Osteocyte (in vitro differentiated cells): Measurements from ENCODE around the gene SLC5A9. TPM values are rescaled to one million over a fixed set of nuclear protein-coding genes. Genes with fewer than 3 reads are reported as not detected.

Experiments used
- DNase-seq: peaks from one replicate; pipeline ENCODE4 v3.0.0; 2021; ENCODE audit warnings: mixed read lengths; ENCODE audit not compliant: unreplicated experiment; ENCODE audit errors: extremely low spot score
- H3K27ac Mint-ChIP-seq: one replicate; pipeline ENCODE4 v1.8.0; 2021; ENCODE audit warnings: mild to moderate bottlenecking, mixed read lengths; ENCODE audit not compliant: unreplicated experiment
- H3K27me3 Mint-ChIP-seq: one replicate; pipeline ENCODE4 v1.8.0; 2021; ENCODE audit warnings: mixed read lengths; ENCODE audit not compliant: unreplicated experiment
- H3K36me3 Mint-ChIP-seq: one replicate; pipeline ENCODE4 v1.8.0; 2021; ENCODE audit warnings: mixed read lengths; ENCODE audit not compliant: unreplicated experiment
- H3K4me1 Mint-ChIP-seq: one replicate; pipeline ENCODE4 v1.8.0; 2021; ENCODE audit warnings: mixed read lengths; ENCODE audit not compliant: unreplicated experiment
- H3K4me3 Mint-ChIP-seq: one replicate; pipeline ENCODE4 v1.8.0; 2021; ENCODE audit warnings: mild to moderate bottlenecking, moderate library complexity, mixed read lengths; ENCODE audit not compliant: unreplicated experiment
- H3K9me3 Mint-ChIP-seq: one replicate; pipeline ENCODE4 v1.8.0; 2021; ENCODE audit warnings: mixed read lengths; ENCODE audit not compliant: unreplicated experiment
- total RNA-seq: library from RNA; stranded (reverse); gene quantifications from 2 replicates; pipeline ENCODE4 v1.2.1, GENCODE V29; 2021
- TF ChIP-seq, protein P1 (sequence below): fragments of 200-600 bp; sonication (generic); IDR thresholded peaks from 2 replicates; pipeline ENCODE4 v1.5.0; 2021; ENCODE audit warnings: antibody characterized with exemption, mild to moderate bottlenecking, moderate library complexity

SLC5A9 gene
- total RNA-seq, 1 donor from 2014 or later = not detected

- no peak for DNase-seq
- Mint-ChIP-seq H3K4me1 (no peaks in the 10 kb centered on the region), H3K36me3 (no peaks in the 10 kb centered on the region), H3K27me3 (no peaks in the 10 kb centered on the region), H3K27ac (no peak overlapping the region), H3K4me3 (no peak overlapping the region), H3K9me3 (no peaks in the 10 kb centered on the region)
- TF ChIP-seq, protein P1, sequence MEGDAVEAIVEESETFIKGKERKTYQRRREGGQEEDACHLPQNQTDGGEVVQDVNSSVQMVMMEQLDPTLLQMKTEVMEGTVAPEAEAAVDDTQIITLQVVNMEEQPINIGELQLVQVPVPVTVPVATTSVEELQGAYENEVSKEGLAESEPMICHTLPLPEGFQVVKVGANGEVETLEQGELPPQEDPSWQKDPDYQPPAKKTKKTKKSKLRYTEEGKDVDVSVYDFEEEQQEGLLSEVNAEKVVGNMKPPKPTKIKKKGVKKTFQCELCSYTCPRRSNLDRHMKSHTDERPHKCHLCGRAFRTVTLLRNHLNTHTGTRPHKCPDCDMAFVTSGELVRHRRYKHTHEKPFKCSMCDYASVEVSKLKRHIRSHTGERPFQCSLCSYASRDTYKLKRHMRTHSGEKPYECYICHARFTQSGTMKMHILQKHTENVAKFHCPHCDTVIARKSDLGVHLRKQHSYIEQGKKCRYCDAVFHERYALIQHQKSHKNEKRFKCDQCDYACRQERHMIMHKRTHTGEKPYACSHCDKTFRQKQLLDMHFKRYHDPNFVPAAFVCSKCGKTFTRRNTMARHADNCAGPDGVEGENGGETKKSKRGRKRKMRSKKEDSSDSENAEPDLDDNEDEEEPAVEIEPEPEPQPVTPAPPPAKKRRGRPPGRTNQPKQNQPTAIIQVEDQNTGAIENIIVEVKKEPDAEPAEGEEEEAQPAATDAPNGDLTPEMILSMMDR = no peak
Measured at GRCh38 chr1:48217856-48218255, 4.7 kb upstream of the SLC5A9 start.

- DNase-seq = no peak
- no peak overlapping the region for H3K4me3 Mint-ChIP-seq
- TF ChIP-seq, protein P1 = no peak
- H3K36me3 Mint-ChIP-seq = no peaks in the 10 kb centered on the region
- no peaks in the 10 kb centered on the region for H3K9me3 Mint-ChIP-seq
- no peaks in the 10 kb centered on the region for H3K27me3 Mint-ChIP-seq
- no peaks in the 10 kb centered on the region for H3K4me1 Mint-ChIP-seq
- no peak overlapping the region for H3K27ac Mint-ChIP-seq
Measured at GRCh38 chr1:48219803-48220202, 2.7 kb upstream of the SLC5A9 start.

- no peaks in the 10 kb centered on the region for H3K9me3 Mint-ChIP-seq
- H3K27ac Mint-ChIP-seq = no peak overlapping the region
- no peak for DNase-seq
- TF ChIP-seq, protein P1 = no peak
- H3K4me1 Mint-ChIP-seq = no peaks in the 10 kb centered on the region
- no peaks in the 10 kb centered on the region for H3K36me3 Mint-ChIP-seq
- H3K27me3 Mint-ChIP-seq = no peaks in the 10 kb centered on the region
- no peak overlapping the region for H3K4me3 Mint-ChIP-seq
Measured at GRCh38 chr1:48221122-48221521, 1.4 kb upstream of the SLC5A9 start.

DNA sequence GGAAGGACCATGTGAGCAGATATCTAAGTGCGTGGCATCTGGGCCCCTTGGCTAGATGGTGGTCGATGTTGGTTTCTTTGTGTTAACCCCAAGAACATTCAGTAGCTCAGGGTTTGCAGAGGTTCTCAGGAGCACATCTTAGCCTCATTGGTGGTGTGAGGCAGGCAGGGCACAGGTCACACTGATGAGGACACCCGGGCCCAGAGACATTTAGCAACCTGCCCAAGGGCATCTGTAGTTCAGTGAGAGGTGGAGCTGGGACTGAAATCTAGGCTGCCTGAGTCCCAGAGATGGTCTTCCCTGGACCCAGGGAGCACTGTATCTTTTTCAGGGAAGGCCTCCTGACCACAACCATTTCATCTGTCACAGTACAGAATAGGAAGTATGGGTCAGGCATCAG, 859 bp upstream of the SLC5A9 start:
- DNase-seq = no peak
- Mint-ChIP-seq H3K27me3 (no peaks in the 10 kb centered on the region), H3K9me3 (no peaks in the 10 kb centered on the region), H3K36me3 (no peaks in the 10 kb centered on the region), H3K27ac (no peak overlapping the region), H3K4me3 (no peak overlapping the region), H3K4me1 (no peaks in the 10 kb centered on the region)
- TF ChIP-seq, protein P1 = no peak

DNA sequence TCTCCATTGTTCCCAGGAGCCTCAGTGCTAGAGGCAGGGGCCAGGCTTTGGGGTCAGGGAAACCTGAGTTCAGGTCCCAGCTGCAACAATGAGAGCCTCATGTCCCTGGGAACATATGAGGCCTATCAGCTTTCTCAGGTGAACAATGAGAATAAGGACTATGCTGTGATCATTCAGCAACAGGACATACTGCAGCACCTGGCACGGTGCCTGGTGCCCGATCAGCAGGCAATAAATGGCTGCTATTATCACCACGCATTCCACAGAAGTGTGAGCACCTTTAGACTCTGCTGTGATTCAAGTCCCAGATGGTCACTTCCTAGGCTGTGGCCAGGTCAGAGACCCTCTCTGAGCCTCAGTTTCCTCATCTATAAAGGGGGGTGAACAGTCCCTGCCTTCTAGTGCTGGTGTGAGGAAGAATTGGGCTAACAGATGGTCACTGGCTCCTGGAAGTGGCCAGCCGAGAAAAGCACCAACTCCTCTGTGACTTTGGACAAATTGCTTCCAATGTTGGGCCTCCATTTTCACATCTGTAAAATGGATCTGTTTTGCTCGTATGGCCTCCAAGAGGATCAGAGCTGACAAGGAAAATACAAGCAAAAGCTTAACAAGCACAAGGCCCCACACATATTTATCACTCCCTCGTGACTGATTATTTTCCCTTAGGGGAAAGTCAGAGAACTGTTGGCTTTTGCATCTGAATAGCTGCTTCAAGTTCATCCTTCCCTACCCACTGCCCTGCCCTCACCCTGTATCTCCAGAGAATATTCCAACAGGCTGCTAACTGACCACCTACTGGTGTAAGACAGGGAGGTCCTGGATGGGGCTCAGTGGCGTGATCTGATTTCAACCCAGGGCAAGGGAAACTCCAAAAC, 1.1 kb downstream of the SLC5A9 start:
- no peak for DNase-seq

More for the DNA sequence above, 1.1 kb downstream of the SLC5A9 start:
- no peaks in the 10 kb centered on the region for H3K36me3 Mint-ChIP-seq
- no peak overlapping the region for H3K27ac Mint-ChIP-seq
- H3K4me3 Mint-ChIP-seq = no peak overlapping the region
- H3K9me3 Mint-ChIP-seq = no peaks in the 10 kb centered on the region
- TF ChIP-seq, protein P1 = no peak
- no peaks in the 10 kb centered on the region for H3K27me3 Mint-ChIP-seq
- no peaks in the 10 kb centered on the region for H3K4me1 Mint-ChIP-seq
